A549 treated with AZD9567 at 1 μM for 4 hours (cell line): ENCODE data around the gene RIPK3. TPM values are rescaled to one million over a fixed set of nuclear protein-coding genes. Genes with fewer than 3 reads are reported as not detected.

ENCODE experiments used
- total RNA-seq: library from RNA; stranded (reverse); fragments of 200-300 nt; extraction: Qiagen RNA extraction; gene quantifications from 5 replicates; pipeline ENCODE4 v1.2.3, GENCODE V29; 2022; ENCODE audit not compliant: insufficient read depth

RIPK3 gene
- total RNA-seq = not detected in 5 replicates

GRCh38 chr14:24339284-24340151, at the start of gene RIPK3:
Gene RIPK3, minus strand, starts transcription at chr14:24339991. Its CDS starts 165 bp downstream, at chr14:24339826.

DNA sequence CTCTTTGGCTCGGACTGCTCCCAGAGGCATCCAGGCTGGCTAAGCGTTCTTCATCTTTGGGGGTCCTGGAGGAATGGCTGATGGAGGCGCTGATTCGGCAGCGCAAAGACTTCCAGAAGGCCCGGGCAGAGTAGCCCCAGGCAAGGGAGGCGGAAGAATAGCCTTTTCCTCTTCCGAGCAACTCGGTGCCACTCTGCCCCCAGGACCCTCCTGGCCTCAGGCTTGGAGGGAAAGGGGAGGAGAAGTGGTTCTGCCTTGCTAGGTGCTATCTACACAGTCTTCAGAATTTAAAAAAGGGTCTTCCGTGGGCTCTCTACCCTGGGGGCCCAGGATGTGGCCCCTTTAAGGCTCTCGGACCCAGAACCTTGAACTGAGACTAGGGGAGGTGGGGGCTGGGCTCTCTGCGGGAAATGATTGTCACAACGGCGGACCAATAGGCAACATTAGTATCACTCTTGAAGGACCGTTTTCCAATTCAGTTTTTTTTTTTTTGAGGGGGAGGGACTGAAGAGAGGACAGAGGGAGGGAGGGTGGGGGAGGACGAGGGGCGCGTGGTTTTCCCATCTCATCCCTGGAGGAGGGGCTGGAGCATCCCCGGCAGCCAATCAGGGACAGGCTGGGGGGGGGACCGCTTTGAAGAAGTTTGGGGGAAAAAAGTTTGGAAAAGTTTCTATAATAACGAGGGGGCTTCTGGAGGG, 27.9 kb upstream of the RIPK3 start, which contains the start of gene NFATC4:
Gene NFATC4 (plus strand): TSS at position 671 of the 698 bp plus-strand sequence. CDS start 157 bp downstream, outside the sequence.

GRCh38 chr14:24334431-24335291, 5.1 kb downstream of the RIPK3 start, which contains the start of gene ADCY4:
Gene ADCY4, minus strand, starts transcription at chr14:24335071. Its CDS starts 419 bp downstream, at chr14:24334652.

DNA sequence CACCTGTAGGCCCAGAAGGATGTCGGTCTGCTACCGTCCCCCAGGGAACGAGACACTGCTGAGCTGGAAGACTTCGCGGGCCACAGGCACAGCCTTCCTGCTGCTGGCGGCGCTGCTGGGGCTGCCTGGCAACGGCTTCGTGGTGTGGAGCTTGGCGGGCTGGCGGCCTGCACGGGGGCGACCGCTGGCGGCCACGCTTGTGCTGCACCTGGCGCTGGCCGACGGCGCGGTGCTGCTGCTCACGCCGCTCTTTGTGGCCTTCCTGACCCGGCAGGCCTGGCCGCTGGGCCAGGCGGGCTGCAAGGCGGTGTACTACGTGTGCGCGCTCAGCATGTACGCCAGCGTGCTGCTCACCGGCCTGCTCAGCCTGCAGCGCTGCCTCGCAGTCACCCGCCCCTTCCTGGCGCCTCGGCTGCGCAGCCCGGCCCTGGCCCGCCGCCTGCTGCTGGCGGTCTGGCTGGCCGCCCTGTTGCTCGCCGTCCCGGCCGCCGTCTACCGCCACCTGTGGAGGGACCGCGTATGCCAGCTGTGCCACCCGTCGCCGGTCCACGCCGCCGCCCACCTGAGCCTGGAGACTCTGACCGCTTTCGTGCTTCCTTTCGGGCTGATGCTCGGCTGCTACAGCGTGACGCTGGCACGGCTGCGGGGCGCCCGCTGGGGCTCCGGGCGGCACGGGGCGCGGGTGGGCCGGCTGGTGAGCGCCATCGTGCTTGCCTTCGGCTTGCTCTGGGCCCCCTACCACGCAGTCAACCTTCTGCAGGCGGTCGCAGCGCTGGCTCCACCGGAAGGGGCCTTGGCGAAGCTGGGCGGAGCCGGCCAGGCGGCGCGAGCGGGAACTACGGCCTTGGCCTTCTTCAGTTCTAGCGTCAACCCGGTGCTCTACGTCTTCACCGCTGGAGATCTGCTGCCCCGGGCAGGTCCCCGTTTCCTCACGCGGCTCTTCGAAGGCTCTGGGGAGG, 28.9 kb downstream of the RIPK3 start, which contains the start of gene LTB4R:
Gene LTB4R (plus strand): TSS at position 857 of the 959 bp plus-strand sequence. CDS start 4,150 bp downstream, outside the sequence.

GRCh38 chr14:24309538-24310264, 30.1 kb downstream of the RIPK3 start, which contains the start of gene LTB4R2:
Gene LTB4R2, plus strand, starts transcription at chr14:24310140. Its CDS starts 525 bp downstream, at chr14:24310665.

GRCh38 chr14:24307575-24308341, 32.0 kb downstream of the RIPK3 start, which contains the start of gene CIDEB:
Gene CIDEB, minus strand, starts transcription at chr14:24307977. Its CDS starts 119 bp downstream, at chr14:24307858.

GRCh38 chr14:24299255-24300191, 40.3 kb downstream of the RIPK3 start, which contains the start of the genes DHRS1 and NOP9:
Gene DHRS1, minus strand, starts transcription at chr14:24299780. Its CDS starts 674 bp downstream, at chr14:24299106.
Gene NOP9, plus strand, starts transcription at chr14:24299850. Its CDS starts 105 bp downstream, at chr14:24299955.

Other genes with a start within 250 kb of the RIPK3 start
- 18.9 to 22.7 TPM (median 21.0 TPM) in 5 replicates for gene PCK2, start 245.7 kb downstream of the RIPK3 start, total RNA-seq
- gene DCAF11, start 225.2 kb downstream of the RIPK3 start, total RNA-seq = 19.7 to 29.9 TPM (median 20.1 TPM) in 5 replicates
- 0.77 to 1.0 TPM (median 0.88 TPM) in 4 of 5 replicates, not detected in the other for gene NRL, start 225.0 kb downstream of the RIPK3 start, total RNA-seq
- gene FITM1, start 209.3 kb downstream of the RIPK3 start, total RNA-seq = 0.09 to 0.11 TPM in 2 of 5 replicates, not detected in the others
- 157 to 178 TPM (median 167 TPM) in 5 replicates for gene PSME1, start 203.8 kb downstream of the RIPK3 start, total RNA-seq
- 47.3 to 67.1 TPM (median 62.0 TPM) in 5 replicates for gene EMC9, start 198.4 kb downstream of the RIPK3 start, total RNA-seq
- 132 to 193 TPM (median 160 TPM) in 5 replicates for gene PSME2, start 193.4 kb downstream of the RIPK3 start, total RNA-seq
- gene RNF31, start 192.5 kb downstream of the RIPK3 start, total RNA-seq = 27.3 to 37.8 TPM (median 34.3 TPM) in 5 replicates
- gene IRF9, start 178.7 kb downstream of the RIPK3 start, total RNA-seq = 9.1 to 15.9 TPM (median 13.6 TPM) in 5 replicates
- 3.3 to 6.0 TPM (median 4.0 TPM) in 5 replicates for gene REC8, start 167.9 kb downstream of the RIPK3 start, total RNA-seq
- gene IPO4, start 151.2 kb downstream of the RIPK3 start, total RNA-seq = 73.9 to 90.6 TPM (median 84.9 TPM) in 5 replicates
- 56.1 to 71.9 TPM (median 59.3 TPM) in 5 replicates for gene TM9SF1, start 144.6 kb downstream of the RIPK3 start, total RNA-seq
- gene TSSK4, start 134.3 kb downstream of the RIPK3 start, total RNA-seq = not detected in 5 replicates
- gene CHMP4A, start 126.5 kb downstream of the RIPK3 start, total RNA-seq = 77.6 to 89.1 TPM (median 81.5 TPM) in 5 replicates
- gene MDP1, start 123.9 kb downstream of the RIPK3 start, total RNA-seq = 20.7 to 31.9 TPM (median 29.7 TPM) in 5 replicates
- 348 to 468 TPM (median 465 TPM) in 5 replicates for gene NEDD8, start 107.6 kb downstream of the RIPK3 start, total RNA-seq
- gene GMPR2, start 107.1 kb downstream of the RIPK3 start, total RNA-seq = 53.0 to 75.8 TPM (median 56.4 TPM) in 5 replicates
- 32.1 to 39.8 TPM (median 39.2 TPM) in 5 replicates for gene TINF2, start 97.4 kb downstream of the RIPK3 start, total RNA-seq
- 0.66 to 1.5 TPM (median 1.0 TPM) in 4 of 5 replicates, not detected in the other for gene TGM1, start 76.8 kb downstream of the RIPK3 start, total RNA-seq
- gene RABGGTA, start 68.4 kb downstream of the RIPK3 start, total RNA-seq = 15.3 to 23.4 TPM (median 16.9 TPM) in 5 replicates
- gene DHRS1, start 40.2 kb downstream of the RIPK3 start, total RNA-seq = 9.7 to 13.7 TPM (median 12.1 TPM) in 5 replicates
- 14.4 to 18.4 TPM (median 16.9 TPM) in 5 replicates for gene NOP9, start 40.1 kb downstream of the RIPK3 start, total RNA-seq
- gene CIDEB, start 32.0 kb downstream of the RIPK3 start, total RNA-seq = 0.09 to 0.51 TPM (median 0.32 TPM) in 4 of 5 replicates, not detected in the other
- 5.2 to 8.2 TPM (median 6.0 TPM) in 4 of 5 replicates, not detected in the other for gene LTB4R2, start 29.9 kb downstream of the RIPK3 start, total RNA-seq
- 5.7 to 9.1 TPM (median 7.6 TPM) in 5 replicates for gene LTB4R, start 28.5 kb downstream of the RIPK3 start, total RNA-seq
- not detected in 5 replicates for gene ADCY4, start 4.9 kb downstream of the RIPK3 start, total RNA-seq
- gene NFATC4, start 28.2 kb upstream of the RIPK3 start, total RNA-seq = 0.05 to 0.45 TPM (median 0.20 TPM) in 4 of 5 replicates, not detected in the other
- gene NYNRIN, start 59.0 kb upstream of the RIPK3 start, total RNA-seq = 0.15 to 0.26 TPM (median 0.16 TPM) in 4 of 5 replicates, not detected in the other
- gene CBLN3, start 89.7 kb upstream of the RIPK3 start, total RNA-seq = 1.0 to 3.9 TPM (median 1.3 TPM) in 5 replicates
- gene KHNYN, start 90.0 kb upstream of the RIPK3 start, total RNA-seq = 22.1 to 29.0 TPM (median 27.5 TPM) in 5 replicates
- gene SDR39U1, start 102.8 kb upstream of the RIPK3 start, total RNA-seq = 42.3 to 51.1 TPM (median 50.2 TPM) in 5 replicates
- gene CMA1, start 168.3 kb upstream of the RIPK3 start, total RNA-seq = not detected in 5 replicates
- not detected in 5 replicates for gene CTSG, start 236.3 kb upstream of the RIPK3 start, total RNA-seq